ENCODE results near the gene CSF2. TPM values are rescaled to one million over a fixed set of nuclear protein-coding genes. Genes with fewer than 3 reads are reported as not detected.

The CSF2 gene
- not detected for total RNA-seq
- polyA plus RNA-seq = not detected
- long read RNA-seq, donor 1 = 0 reads
- long read RNA-seq, donor 2 = 0 reads
- long read RNA-seq, donor 3 = 0 reads

DNA sequence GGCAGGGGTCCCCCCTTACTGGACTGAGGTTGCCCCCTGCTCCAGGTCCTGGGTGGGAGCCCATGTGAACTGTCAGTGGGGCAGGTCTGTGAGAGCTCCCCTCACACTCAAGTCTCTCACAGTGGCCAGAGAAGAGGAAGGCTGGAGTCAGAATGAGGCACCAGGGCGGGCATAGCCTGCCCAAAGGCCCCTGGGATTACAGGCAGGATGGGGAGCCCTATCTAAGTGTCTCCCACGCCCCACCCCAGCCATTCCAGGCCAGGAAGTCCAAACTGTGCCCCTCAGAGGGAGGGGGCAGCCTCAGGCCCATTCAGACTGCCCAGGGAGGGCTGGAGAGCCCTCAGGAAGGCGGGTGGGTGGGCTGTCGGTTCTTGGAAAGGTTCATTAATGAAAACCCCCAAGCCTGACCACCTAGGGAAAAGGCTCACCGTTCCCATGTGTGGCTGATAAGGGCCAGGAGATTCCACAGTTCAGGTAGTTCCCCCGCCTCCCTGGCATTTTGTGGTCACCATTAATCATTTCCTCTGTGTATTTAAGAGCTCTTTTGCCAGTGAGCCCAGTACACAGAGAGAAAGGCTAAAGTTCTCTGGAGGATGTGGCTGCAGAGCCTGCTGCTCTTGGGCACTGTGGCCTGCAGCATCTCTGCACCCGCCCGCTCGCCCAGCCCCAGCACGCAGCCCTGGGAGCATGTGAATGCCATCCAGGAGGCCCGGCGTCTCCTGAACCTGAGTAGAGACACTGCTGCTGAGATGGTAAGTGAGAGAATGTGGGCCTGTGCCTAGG is at the start of gene CSF2:
TSS of gene CSF2 (plus strand) at position 559 of the 783 bp plus-strand sequence. CDS start at position 594, 35 bp downstream.
- WGBS, 2 donors = 89 to 94% methylated on average over 12 of the region's 12 CpGs
- no peak for DNase-seq
- intact Hi-C loops (cut with DNase I) = no loop called here

DNA sequence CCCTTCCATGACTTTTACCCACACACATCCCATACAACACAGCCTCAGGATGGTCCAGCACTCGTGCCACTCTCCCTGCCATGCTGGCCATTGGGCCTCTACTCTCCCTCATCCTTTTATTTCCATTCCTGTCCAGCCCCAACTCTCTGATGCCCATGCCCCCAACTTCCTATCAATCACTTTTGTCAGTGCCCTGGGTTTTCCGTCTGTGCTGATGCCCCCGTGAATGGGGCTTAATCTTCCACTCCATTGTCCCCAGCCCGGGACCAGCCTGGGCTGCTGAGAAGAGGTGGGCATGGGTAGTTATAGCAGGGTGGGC is 49.5 kb upstream of the CSF2 start:
- no peak for DNase-seq
- 60 to 80% methylated on average over 4 of the region's 4 CpGs for WGBS, 2 donors
- H3K36me3 ChIP-seq = no peaks in the 10 kb centered on the region

More for the DNA sequence above, at the start of gene CSF2:
- Histone ChIP-seq H3K9me3 (no peaks in the 10 kb centered on the region), H3K36me3 (no peaks in the 10 kb centered on the region), H3K27ac (no peak within 1 kb of the TSS), H3K4me1 (peaks cover 0 to 8% (median 0%) of the 10 kb centered on the region in 9 donors), H3K27me3 (no peaks in the 10 kb centered on the region), H3K4me3 (no peak within 1 kb of the TSS)
- TF ChIP-seq CTCF (IDR thresholded peaks at IDR 0.05) = no peak
- ATAC-seq = no peak

GRCh38 chr5:132024789-132025402 is 48.7 kb upstream of the CSF2 start:
- 57 to 66% methylated on average over 8 of the region's 8 CpGs for WGBS, 2 donors
- intact Hi-C loops (cut with DNase I) = no loop called here
- no peaks in the 10 kb centered on the region for H3K36me3 ChIP-seq
- peaks cover 0 to 4% (median 0%) of the 10 kb centered on the region in 9 donors for H3K4me1 ChIP-seq
- no peak overlapping the region for H3K27ac ChIP-seq
- H3K4me3 ChIP-seq = no peak overlapping the region
- ATAC-seq = no peak
- no peak for DNase-seq
- H3K9me3 ChIP-seq = no peaks in the 10 kb centered on the region
- peaks cover 0 to 23% (median 7%) of the 10 kb centered on the region in 7 donors for H3K27me3 ChIP-seq
- TF ChIP-seq CTCF (IDR thresholded peaks at IDR 0.05) = no peak

More for the DNA sequence above, 49.5 kb upstream of the CSF2 start:
- ATAC-seq = no peak
- Histone ChIP-seq H3K4me1 (peaks cover 0 to 4% (median 0%) of the 10 kb centered on the region in 9 donors), H3K9me3 (no peaks in the 10 kb centered on the region), H3K27ac (no peak overlapping the region), H3K27me3 (peaks cover 0 to 25% (median 7%) of the 10 kb centered on the region in 7 donors), H3K4me3 (no peak overlapping the region)
- TF ChIP-seq CTCF (IDR thresholded peaks at IDR 0.05) = no peak
- intact Hi-C loops (cut with DNase I) = no loop called here

GRCh38 chr5:132025403-132025971 is 48.1 kb upstream of the CSF2 start:
- TF ChIP-seq CTCF (IDR thresholded peaks at IDR 0.05) = no peak
- Histone ChIP-seq H3K4me3 (no peak overlapping the region), H3K36me3 (no peaks in the 10 kb centered on the region), H3K27ac (no peak overlapping the region), H3K4me1 (peaks cover 0 to 1% (median 0%) of the 10 kb centered on the region in 9 donors), H3K9me3 (no peaks in the 10 kb centered on the region), H3K27me3 (peaks cover 0 to 23% (median 7%) of the 10 kb centered on the region in 7 donors)
- DNase-seq (no peak), ATAC-seq (no peak)
- intact Hi-C loops (cut with DNase I) = no loop called here
- 74 to 75% methylated on average over 7 of the region's 7 CpGs for WGBS, 2 donors

Data from heart right ventricle (tissue), 16 donors.